Left forelimb (tissue), 1 donor: ENCODE results near the gene PTPRT.

Source experiments
- DNase-seq: peaks from one replicate; pipeline ENCODE4 v3.0.0-alpha.2; 2018; ENCODE audit warnings: low spot score

The PTPRT gene

DNA sequence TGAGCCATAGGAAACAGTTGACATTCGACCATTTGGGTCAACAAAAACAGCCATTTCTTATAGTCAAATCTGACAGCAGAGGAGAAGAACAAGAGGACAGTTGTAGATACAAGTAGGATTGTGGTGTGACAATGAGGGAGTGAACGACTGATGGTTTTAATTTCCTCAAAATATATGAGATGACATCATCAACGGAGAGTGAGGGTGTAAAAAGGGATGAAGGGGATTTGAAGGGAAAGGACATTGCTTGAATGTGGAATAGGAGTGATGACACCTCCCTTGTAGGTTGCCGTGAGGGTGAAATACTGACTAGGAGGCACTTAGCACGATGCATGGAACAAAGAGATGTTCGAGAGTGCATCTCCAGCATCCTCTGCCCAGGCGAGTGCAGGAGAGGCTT, 1071.7 kb downstream of the PTPRT start:
- DNase-seq, result no peak

DNA sequence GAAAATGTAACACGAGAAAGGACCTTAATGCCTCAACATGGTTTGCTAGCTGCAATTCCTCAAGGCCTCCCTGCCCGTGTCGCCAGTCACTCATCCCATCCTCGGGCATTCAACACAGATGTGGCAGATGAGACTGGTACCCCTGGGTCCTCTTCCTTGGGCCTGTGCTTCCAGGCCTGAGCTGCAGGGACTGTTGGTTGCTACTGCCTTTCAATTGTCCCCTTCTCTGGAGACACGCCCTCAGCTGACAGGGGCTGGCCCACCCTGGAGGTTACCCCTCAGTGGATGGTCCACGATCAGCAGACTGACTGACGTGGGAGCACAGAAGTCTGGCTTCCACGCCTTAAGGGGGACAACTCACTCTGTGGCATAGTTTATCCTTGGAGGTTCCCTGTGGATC, 1076.5 kb downstream of the PTPRT start:
- no peak for DNase-seq

DNA sequence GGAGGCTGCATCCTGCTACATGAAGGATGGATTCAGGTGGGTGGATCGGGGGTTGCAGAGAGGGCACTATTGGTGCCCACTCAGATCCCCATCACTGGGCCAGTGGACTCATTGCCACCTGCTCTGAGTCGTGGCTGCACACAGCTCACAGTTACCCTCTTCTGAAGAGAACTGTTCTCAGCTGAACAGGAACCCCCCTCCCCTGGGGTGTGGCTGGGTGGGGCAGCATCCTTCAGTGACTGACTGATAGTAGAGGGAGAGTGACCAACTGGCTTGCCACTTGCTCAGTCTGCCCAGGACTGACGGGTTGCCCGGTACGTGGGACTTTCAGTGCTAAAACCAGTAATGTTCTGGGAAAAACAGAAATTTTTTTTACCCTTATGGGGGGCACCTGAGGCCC, 1077.5 kb downstream of the PTPRT start:
- DNase-seq, result no peak

DNA sequence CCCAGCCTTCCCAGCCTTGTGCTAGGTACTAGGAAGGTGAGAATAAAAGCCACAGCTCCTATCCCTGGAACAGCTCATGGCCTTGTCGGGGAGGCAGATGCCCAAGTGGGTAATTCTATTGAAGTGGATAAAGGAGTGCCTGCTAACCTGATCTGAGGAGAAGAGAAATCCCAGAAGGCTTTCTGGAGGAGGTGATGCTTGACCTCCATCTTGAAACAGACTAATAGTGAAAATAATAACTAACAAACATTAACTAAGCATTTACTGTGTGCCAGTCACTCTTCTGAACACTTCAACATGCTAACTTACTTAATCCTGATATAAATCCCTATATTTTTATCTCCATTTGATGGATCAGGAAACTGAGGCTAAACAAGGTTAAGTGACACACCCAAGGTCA, 1078.4 kb downstream of the PTPRT start:
- no peak for DNase-seq

DNA sequence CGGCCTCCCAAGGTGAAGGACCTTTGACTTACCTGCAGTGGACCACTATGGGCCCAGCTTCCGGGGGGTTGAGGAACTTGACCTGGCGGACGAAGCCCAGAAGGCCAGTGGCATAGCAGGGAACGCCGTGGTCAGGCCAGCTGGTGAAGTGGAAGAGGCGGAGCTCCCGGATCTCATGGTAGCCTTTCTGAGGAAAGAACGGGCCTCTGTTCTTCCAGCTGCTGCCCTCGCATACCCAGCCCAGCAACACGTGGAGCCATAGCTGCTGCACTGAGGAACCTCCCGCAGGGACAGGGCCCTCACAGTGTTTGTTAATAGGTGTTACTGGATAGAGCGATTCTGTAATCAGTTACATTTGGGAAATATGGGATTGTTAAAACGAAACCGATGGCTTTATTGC, 1079.4 kb downstream of the PTPRT start:
- no peak for DNase-seq

DNA sequence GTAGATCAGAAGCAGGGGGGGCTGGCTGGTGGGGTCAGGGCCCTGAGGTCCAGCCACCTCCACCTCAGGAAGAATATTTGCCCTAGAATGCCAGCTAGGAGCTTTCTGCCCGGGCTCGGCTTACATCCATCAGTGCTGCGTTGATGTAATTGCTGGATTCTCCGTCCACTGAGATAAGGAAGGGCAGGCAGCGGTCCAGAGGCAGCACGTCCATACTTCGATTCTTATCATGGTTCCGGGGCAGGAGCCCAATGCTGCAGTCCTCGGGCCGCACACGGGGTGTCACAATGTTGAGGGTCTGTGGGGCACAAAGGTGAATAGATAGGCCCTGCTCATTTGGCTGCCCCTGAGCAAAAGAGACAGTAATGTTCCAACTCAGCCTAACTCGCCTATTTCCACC, 1087.7 kb downstream of the PTPRT start:
- DNase-seq, result no peak

DNA sequence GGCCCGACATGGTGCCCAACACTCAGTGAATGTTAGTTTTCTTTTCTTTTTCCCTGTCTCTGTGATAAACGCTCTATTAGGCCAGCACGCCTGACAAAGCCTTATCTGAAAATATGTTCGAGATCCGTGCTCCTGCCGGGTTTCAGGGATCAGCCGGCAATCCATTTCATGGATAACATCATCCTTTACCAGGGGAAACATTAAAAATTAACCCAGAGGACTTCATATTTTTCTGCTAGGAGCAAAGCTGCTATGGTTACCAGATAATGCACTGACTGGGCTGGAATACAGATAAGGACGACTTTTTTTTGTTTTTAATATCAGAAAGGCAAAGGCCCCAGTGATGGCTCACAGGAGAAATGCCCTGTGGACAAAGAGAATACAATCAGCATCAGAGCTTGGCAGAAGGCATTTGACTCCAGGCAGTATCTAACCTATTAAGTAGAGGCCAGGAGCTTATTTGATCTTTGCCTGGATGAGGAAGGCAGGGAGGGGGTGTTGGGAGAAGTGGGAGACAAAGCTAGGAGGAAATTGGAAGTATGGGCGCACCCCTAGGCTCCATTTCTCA, 1089.5 kb downstream of the PTPRT start:
- DNase-seq, result no peak

DNA sequence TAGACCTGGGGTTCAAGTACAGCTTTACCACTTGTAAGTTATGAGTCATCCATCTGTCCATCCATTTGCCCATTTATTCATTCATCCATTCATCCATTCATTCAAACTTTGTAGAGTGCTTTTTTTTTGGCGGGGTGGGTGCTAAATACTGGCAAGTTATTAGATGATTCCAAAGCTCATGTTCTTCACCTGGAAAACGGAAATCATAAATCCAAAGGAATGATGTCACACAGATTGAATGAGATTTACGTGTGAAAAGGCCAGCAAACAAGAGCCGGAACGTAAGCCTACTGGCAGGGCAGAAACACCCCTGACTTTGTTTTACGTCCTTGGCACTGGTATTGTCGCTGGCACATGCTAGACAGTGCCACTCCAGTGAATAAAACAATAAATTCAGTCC, 1090.6 kb downstream of the PTPRT start:
- no peak for DNase-seq

DNA sequence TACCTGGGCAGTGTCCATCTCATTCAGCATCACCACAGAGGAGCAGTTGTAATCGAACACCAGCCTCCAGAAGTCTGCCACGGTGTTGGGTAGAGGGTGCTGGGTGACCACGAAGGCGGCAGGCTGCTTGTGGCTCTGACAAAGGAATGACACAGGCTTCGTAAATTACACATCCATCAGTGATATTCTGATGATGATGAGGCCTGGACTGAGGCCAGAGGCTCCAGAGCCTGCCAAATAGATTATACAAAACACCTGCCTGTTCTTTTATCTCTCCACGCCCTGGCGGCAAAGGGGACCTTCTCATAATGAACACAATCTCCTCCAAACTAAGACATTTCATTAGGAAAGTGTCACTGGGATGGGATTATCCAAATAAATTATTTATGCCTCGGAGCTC, 1091.3 kb downstream of the PTPRT start:
- no peak for DNase-seq

DNA sequence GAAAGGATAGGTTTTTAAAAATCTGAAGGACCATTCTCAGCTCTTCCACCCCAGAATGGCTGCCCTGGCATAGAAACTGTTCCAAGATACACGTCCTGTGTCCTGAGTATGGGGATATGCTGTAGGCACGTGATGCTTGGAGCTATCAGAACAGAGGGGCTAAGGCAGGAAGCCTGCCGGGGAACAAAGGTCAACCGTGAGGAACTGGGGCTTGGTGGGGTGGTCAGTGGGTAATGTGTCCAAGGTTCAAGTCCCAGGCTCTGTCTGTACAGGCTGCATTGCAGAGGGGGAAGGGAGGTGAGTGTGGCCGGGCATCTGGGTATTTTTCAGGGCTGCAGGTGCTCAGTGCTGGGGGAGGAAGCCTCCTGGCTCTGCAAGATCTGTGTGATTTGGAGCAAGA, 1092.0 kb downstream of the PTPRT start:
- no peak for DNase-seq

DNA sequence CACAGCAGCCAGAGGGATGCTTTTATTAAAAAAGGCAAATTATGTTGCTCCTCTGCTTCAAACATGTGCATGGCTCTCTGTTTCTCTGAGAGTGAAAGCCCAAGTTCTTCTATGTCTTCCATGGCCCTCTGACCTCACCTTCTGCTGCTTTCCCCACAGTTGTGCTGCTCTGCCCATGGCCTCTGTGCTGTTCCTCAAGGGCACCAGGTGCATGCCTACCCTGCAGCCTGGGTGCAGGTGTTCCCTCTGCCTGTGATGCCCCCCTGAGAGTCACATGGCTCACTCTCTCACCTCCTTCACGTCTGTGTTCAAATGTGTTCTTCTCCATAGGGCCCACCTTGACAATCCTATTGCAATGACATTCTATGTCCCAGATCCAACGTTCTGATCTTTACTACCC, 1094.5 kb downstream of the PTPRT start:
- DNase-seq, result no peak

DNA sequence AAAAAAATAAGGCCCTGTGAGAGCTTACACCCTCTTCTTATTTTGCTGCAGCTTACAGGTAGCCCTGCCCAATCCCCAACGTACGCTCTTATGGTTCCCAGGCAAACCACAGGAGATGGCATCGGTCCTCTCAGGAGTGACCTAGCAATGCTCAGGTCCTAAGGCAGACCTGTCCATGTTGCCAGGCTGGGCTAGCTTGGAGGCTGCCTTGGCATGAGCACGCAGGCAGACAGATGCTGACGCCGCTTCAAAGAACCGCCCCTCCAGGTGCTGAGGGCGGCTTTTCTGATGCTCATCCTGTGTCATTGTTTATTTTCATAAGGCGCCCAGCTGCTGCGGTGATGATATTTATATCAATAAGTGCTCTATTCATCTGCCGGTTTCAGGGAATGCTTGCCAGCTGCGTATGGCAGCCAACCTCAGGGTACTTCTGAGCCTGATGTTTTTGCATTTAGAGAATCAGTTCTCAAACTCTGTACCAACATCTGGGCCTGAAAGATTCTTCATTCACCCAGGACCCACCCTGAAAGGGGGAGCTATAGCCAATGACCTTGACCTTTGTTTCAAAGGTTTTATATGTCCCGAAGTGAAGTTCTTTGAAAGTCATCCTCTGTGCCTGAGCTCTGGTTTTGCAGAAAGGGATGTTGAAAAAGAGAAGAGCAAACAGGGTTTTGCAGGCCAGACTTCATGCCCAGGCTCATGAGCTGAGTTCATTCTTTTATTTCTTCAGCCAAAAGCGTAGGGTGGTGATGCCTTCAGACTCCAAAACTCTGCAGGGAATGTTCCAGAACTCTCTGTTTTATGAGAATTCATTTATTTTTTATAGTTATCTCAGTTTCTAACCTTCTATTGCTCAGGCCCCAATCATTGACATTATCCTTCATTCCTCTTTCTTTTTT, 1095.9 kb downstream of the PTPRT start:
- DNase-seq, result no peak

DNA sequence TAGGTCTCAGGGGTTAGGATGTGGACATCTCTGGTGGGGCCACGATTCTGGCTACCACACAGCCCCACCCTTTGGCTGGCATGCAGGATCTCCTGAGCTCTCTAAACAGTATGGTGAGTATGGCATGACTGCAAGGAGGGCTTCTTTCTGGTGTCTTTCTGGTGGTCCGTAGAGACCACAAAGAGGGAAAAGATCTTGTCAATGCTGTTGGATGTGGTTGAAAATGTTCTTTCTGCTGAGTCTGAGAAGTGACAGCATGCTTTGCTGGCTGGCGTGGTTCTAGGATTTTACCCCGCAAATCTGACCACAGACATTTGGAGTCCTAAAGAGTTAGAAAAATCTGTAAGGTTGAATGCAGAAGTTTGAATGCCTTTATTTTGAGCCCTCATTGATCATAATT, 1096.7 kb downstream of the PTPRT start:
- no peak for DNase-seq

DNA sequence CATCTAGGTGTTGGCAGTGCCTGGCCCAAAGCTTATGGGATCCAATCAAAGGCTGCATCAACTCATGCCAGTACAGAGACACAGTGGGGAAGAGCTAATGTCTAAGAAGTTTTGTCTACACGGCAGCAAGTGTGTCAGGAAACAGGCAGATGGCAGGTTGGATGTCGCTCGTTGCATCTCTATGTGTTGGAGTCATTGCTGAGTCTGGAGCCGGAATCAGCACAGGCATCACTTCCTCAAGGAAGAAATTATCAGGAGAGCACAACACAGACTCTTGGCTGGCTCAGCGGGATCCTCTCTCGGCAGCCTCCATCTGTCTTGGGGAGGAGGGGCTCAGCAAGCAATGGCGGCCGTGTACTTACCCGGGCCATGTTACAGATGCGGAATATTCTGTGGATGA, 1104.3 kb downstream of the PTPRT start:
- no peak for DNase-seq

DNA sequence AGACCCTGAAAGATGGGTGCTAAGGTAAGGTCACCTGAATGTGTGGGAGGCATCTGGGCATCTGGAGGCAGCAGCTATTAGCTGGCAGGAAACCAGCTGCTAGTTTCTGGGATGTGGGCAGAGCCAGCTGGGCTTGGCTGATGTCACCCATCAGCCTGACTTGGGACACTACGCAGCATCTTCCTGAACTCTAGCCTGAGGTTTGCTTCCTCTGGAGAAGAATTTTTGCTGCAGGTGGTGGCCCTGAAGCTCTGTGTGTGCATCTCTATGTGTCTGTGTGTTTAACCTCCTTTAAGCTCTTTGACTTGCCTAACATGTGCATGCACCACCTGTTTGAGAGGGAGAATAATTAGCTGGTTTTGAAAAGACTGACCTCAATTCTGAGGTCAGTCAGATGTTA, 1106.4 kb downstream of the PTPRT start:
- DNase-seq, result no peak

DNA sequence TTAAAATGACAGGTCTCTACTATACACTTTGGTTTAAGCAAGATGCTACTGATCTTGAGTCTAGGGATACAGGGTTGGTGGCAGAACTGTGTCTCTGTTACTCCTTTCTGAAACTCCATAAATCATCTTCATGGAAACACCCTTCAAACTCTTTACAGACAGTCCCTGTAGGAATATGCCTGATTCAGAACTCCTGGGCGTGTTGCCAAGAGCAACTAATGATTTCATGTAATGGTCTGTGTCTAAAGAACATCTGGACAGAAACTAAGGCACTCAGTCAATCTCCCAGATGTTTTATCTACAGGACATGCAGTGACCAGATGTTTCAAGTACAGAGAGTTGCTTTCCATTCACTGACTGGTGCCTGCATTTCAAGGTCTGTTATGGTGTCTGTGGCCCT, 1107.1 kb downstream of the PTPRT start:
- DNase-seq, result no peak

DNA sequence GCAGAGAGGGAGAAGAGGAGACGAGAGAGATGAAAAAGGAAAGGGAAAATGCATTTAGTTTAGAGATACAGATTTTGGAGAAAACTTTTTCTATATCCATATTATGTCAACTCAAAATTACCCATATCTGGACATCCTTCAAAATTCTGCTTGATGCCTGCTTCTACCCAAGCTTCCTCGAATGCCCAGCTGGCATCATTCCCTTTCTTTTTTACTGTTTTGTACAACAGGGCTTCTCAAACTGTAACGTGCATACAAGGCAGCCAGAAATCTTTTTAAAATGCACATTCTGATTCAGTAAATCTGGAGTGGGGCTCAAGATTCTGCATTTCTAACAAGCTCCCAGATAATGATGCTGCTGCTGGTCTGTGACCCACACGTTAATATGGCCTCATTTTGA, 1108.8 kb downstream of the PTPRT start:
- no peak for DNase-seq

DNA sequence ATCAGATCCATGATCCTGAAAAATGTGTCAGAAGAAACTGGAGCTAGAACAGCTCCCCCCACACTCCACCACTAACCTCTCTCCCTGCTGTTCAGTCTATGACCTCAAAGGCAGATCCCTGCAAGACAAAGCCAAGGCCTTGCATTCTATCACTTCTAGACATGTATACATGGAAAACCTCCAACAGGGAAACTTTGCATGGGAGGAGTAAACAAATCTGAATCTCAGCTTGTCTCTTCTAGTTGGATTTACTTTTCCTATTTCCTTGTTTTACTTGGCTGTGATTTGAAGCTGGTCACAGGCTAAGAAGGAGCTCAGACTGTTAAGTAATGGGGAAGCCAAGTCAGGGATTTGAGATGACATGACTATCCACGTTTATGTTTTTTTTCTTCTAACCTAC, 1114.8 kb downstream of the PTPRT start:
- no peak for DNase-seq

DNA sequence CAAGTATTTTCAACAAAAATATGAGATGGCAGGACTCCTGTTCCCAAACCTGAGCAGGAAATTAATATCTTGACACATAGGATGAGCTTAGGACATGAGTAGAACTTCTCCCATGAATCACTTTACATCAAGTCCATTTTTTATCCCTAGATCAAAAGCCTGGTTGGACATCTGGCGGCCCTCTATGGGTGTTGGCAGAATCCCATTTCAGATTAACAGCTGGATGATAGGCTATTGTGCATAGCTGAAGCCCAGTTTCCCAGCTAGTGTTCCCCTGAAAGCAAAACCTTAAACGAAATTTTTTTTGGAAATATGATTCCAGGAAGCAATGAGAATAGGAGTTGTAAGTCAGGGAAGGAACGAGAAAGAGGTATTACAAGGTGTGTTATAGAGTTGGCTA, 1122.1 kb downstream of the PTPRT start:
- no peak for DNase-seq

DNA sequence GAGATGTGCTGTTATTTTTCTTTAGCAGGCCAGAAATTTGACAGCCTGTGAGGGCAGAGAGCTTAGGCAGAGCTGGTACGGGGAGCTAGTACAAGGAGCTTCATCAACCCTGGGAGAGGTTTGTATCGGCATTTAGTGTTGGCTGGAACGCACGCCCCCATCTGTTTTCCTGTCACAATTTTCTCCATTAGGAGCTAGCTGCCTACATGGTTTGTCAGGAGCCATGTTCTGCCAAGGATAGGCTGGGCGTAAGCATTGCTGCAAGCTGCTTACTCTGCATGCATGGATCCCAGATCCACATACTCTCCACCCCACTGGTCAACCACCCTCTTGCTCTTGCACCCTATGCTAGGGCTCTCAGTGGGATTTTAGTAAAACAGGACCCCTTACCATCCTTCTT, 1122.5 kb downstream of the PTPRT start:
- DNase-seq, result no peak

DNA sequence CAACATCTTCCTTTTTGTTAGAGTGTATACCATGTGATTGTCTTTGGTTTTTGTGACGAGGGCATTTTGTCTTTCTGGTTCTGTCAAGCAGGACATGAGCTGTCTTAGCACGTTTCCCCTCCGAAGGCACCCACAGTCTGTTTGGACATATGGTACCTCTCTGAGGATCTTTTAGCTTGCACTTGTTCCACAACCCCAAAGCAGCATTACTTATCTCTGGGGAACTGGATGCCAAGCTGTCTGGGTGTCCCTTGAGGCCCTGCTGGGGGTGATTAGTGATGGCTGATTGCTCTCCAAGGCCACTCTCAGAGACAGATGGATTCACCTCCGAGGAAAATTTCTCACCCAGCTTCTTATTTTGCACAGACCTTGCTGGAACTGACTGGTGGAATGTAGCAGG, 1126.6 kb downstream of the PTPRT start:
- no peak for DNase-seq

DNA sequence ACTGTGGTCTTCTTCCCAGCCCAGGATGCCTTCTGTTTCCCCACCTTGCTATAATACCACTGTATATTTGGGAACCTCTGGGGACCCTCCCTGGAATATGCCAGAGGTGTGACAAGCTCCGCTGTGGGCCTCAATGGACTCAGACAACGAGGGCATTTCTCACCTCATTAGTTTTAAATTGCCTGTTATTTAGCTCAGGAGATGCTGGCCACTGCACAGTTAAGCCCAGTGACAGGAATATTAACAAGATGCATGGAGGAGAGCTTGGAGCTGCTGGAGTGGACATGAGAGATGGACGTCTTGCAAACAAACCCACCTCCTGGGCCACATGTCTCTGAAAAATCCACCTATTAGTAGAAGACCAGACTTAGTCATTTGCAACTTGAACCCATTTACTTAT, 1136.4 kb downstream of the PTPRT start:
- DNase-seq, result no peak

DNA sequence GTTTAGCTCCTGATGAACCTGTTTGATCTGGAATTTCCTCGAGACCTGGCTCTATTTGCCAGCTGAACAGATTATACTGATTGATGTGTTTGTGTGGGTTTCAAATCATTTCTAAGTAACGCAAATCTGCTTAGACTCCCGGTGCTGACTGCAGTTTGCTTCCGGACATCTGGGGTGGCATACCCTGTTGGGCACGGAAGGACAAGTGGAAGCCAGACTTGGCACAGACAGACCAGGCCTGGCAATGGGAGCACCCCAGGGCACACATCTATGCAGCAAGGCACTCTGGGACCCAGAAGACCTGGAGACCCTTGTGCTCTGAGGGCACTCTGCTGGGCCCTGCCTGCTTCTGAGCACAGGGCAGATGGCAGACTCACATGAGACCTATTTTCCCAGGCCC, 1137.8 kb downstream of the PTPRT start:
- DNase-seq, result no peak
